WTC11 (cell line): ENCODE data around the gene SLC8A3.

ENCODE experiments used
- TF ChIP-seq, protein P1 (sequence below): sonication (generic); formaldehyde crosslinking; IDR thresholded peaks from 2 replicates; pipeline ENCODE4 v1.8.1; 2023; ENCODE audit warnings: mild to moderate bottlenecking, missing genetic modification reagents, moderate library complexity
- TF ChIP-seq, protein P2 (sequence below): fragments of 200-600 bp; IDR thresholded peaks from 2 replicates; pipeline ENCODE4 v1.8.0; 2022; ENCODE audit warnings: antibody characterized with exemption
- TF ChIP-seq, protein P3 (sequence below): sonication (generic); formaldehyde crosslinking; IDR thresholded peaks from 2 replicates; pipeline ENCODE4 v1.8.1; 2023; ENCODE audit warnings: mild to moderate bottlenecking, moderate library complexity, missing genetic modification reagents

GRCh38 chr14:70094631-70095030 is 94.1 kb downstream of the SLC8A3 start:
- TF ChIP-seq, protein P1, sequence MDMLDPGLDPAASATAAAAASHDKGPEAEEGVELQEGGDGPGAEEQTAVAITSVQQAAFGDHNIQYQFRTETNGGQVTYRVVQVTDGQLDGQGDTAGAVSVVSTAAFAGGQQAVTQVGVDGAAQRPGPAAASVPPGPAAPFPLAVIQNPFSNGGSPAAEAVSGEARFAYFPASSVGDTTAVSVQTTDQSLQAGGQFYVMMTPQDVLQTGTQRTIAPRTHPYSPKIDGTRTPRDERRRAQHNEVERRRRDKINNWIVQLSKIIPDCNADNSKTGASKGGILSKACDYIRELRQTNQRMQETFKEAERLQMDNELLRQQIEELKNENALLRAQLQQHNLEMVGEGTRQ (CRISPR knock-in tag) = no peak
- TF ChIP-seq, protein P2, sequence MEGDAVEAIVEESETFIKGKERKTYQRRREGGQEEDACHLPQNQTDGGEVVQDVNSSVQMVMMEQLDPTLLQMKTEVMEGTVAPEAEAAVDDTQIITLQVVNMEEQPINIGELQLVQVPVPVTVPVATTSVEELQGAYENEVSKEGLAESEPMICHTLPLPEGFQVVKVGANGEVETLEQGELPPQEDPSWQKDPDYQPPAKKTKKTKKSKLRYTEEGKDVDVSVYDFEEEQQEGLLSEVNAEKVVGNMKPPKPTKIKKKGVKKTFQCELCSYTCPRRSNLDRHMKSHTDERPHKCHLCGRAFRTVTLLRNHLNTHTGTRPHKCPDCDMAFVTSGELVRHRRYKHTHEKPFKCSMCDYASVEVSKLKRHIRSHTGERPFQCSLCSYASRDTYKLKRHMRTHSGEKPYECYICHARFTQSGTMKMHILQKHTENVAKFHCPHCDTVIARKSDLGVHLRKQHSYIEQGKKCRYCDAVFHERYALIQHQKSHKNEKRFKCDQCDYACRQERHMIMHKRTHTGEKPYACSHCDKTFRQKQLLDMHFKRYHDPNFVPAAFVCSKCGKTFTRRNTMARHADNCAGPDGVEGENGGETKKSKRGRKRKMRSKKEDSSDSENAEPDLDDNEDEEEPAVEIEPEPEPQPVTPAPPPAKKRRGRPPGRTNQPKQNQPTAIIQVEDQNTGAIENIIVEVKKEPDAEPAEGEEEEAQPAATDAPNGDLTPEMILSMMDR = no peak
- TF ChIP-seq, protein P3, sequence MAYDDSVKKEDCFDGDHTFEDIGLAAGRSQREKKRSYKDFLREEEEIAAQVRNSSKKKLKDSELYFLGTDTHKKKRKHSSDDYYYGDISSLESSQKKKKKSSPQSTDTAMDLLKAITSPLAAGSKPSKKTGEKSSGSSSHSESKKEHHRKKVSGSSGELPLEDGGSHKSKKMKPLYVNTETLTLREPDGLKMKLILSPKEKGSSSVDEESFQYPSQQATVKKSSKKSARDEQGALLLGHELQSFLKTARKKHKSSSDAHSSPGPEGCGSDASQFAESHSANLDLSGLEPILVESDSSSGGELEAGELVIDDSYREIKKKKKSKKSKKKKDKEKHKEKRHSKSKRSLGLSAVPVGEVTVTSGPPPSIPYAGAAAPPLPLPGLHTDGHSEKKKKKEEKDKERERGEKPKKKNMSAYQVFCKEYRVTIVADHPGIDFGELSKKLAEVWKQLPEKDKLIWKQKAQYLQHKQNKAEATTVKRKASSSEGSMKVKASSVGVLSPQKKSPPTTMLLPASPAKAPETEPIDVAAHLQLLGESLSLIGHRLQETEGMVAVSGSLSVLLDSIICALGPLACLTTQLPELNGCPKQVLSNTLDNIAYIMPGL = no peak
